ENCODE results near the gene CAND2. TPM values are rescaled to one million over a fixed set of nuclear protein-coding genes. Genes with fewer than 3 reads are reported as not detected.

Gene CAND2
- total RNA-seq, 4 donors from 2014 or later: 0.63 to 4.2 (median 2.8) TPM

GRCh38 chr3:12829886-12830784 is 33.7 kb downstream of the CAND2 start:
- no peak overlapping the region for H3K4me3 ChIP-seq (ENCODE audit: low read depth, poor library complexity, severe bottlenecking)
- WGBS, 2 donors: 78 to 81% methylated on average over 17 of the region's 17 CpGs
- intact Hi-C loops (cut with DNase I; ENCODE audit: low total_unique reads): no loop called here
- DNase-seq (ENCODE audit: low spot score in 2 of 2): no peak
- no peak for TF ChIP-seq CTCF (IDR thresholded peaks at IDR 0.05)
- TF ChIP-seq POLR2A (IDR thresholded peaks at IDR 0.05): no peak

- TF ChIP-seq CTCF (IDR thresholded peaks at IDR 0.05) (no peak), POLR2A (IDR thresholded peaks at IDR 0.05) (no peak)
- intact Hi-C loops (cut with DNase I; ENCODE audit: low total_unique reads): no loop called here
- no peak for DNase-seq (ENCODE audit: low spot score in 2 of 2)
- 74 to 81% methylated on average over 4 of the region's 4 CpGs for WGBS, 2 donors
- no peak overlapping the region for H3K4me3 ChIP-seq (ENCODE audit: low read depth, poor library complexity, severe bottlenecking)
These were observed 34.3 kb downstream of the CAND2 start for GRCh38 chr3:12830785-12831156.

GRCh38 chr3:12831301-12831866 is 34.9 kb downstream of the CAND2 start:
- WGBS, 2 donors: 84 to 86% methylated on average over 5 of the region's 5 CpGs

GRCh38 chr3:12832350-12833221 is 36.1 kb downstream of the CAND2 start:
- DNase-seq (ENCODE audit: low spot score in 2 of 2): no peak
- TF ChIP-seq POLR2A (IDR thresholded peaks at IDR 0.05) (no peak), CTCF (IDR thresholded peaks at IDR 0.05) (no peak)
- 73 to 76% methylated on average over 7 of the region's 7 CpGs for WGBS, 2 donors
- no peak overlapping the region for H3K4me3 ChIP-seq (ENCODE audit: low read depth, poor library complexity, severe bottlenecking)
- intact Hi-C loops (cut with DNase I; ENCODE audit: low total_unique reads): no loop called here

More at GRCh38 chr3:12831301-12831866, 34.9 kb downstream of the CAND2 start:
- no peak for TF ChIP-seq CTCF (IDR thresholded peaks at IDR 0.05)
- H3K4me3 ChIP-seq (ENCODE audit: low read depth, poor library complexity, severe bottlenecking): no peak overlapping the region
- DNase-seq (ENCODE audit: low spot score in 2 of 2): no peak
- intact Hi-C loops (cut with DNase I; ENCODE audit: low total_unique reads): no loop called here

GRCh38 chr3:12833222-12834161 is 37.0 kb downstream of the CAND2 start:
- DNase-seq (ENCODE audit: low spot score in 2 of 2): no peak
- H3K4me3 ChIP-seq (ENCODE audit: low read depth, poor library complexity, severe bottlenecking): no peak overlapping the region
- TF ChIP-seq CTCF (IDR thresholded peaks at IDR 0.05) (no peak), POLR2A (IDR thresholded peaks at IDR 0.05) (no peak)
- intact Hi-C loops (cut with DNase I; ENCODE audit: low total_unique reads): no loop called here
- 77 to 79% methylated on average over 13 of the region's 13 CpGs for WGBS, 2 donors
